B cell (primary cell): ENCODE measurements around the gene HDHD3.

ENCODE experiments used
- CTCF ChIP-seq: fragments of 200-600 bp; IDR thresholded peaks from one replicate; pipeline ENCODE4 v1.8.0; 2022; ENCODE audit warnings: antibody characterized with exemption, mild to moderate bottlenecking
- EZH2 ChIP-seq: IDR thresholded peaks from 2 replicates; pipeline ENCODE4 v1.6.1; 2012; ENCODE audit warnings: borderline replicate concordance, low read depth, mild to moderate bottlenecking, moderate library complexity, low read length; ENCODE audit not compliant: insufficient read depth, poor library complexity, severe bottlenecking

- no peak for TF ChIP-seq EZH2
- TF ChIP-seq CTCF, result no peak
These were observed 7.0 kb downstream of the HDHD3 start for GRCh38 chr9:113369855-113370140.
